ENCODE results near the gene NDEL1.

DNA sequence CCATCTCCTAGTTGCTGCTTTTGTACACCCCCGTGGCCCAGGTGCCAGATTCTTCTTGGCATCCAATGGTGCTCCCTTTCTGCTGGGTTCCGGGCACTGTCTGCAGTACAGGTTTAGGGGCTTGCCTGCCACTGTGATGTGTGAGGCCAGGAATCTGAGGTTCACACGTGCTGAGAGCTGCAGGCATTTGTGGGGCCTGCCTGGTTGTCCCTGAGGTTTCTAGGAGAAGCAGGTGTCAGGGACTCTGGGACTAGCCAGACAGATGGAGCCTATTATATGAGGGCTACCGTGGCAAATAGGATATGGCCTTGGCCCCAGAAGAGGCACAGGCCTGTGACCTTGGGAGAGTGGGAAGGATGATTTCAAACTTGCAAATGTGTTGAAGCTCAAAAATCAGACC, 29.3 kb downstream of the NDEL1 start:
- TF ChIP-seq, protein P1, sequence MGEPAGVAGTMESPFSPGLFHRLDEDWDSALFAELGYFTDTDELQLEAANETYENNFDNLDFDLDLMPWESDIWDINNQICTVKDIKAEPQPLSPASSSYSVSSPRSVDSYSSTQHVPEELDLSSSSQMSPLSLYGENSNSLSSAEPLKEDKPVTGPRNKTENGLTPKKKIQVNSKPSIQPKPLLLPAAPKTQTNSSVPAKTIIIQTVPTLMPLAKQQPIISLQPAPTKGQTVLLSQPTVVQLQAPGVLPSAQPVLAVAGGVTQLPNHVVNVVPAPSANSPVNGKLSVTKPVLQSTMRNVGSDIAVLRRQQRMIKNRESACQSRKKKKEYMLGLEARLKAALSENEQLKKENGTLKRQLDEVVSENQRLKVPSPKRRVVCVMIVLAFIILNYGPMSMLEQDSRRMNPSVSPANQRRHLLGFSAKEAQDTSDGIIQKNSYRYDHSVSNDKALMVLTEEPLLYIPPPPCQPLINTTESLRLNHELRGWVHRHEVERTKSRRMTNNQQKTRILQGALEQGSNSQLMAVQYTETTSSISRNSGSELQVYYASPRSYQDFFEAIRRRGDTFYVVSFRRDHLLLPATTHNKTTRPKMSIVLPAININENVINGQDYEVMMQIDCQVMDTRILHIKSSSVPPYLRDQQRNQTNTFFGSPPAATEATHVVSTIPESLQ (CRISPR knock-in tag; IDR thresholded peaks at IDR 0.05): no peak
- TF ChIP-seq, protein P2, sequence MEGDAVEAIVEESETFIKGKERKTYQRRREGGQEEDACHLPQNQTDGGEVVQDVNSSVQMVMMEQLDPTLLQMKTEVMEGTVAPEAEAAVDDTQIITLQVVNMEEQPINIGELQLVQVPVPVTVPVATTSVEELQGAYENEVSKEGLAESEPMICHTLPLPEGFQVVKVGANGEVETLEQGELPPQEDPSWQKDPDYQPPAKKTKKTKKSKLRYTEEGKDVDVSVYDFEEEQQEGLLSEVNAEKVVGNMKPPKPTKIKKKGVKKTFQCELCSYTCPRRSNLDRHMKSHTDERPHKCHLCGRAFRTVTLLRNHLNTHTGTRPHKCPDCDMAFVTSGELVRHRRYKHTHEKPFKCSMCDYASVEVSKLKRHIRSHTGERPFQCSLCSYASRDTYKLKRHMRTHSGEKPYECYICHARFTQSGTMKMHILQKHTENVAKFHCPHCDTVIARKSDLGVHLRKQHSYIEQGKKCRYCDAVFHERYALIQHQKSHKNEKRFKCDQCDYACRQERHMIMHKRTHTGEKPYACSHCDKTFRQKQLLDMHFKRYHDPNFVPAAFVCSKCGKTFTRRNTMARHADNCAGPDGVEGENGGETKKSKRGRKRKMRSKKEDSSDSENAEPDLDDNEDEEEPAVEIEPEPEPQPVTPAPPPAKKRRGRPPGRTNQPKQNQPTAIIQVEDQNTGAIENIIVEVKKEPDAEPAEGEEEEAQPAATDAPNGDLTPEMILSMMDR (IDR thresholded peaks at IDR 0.05): no peak
- TF ChIP-seq, protein P3, sequence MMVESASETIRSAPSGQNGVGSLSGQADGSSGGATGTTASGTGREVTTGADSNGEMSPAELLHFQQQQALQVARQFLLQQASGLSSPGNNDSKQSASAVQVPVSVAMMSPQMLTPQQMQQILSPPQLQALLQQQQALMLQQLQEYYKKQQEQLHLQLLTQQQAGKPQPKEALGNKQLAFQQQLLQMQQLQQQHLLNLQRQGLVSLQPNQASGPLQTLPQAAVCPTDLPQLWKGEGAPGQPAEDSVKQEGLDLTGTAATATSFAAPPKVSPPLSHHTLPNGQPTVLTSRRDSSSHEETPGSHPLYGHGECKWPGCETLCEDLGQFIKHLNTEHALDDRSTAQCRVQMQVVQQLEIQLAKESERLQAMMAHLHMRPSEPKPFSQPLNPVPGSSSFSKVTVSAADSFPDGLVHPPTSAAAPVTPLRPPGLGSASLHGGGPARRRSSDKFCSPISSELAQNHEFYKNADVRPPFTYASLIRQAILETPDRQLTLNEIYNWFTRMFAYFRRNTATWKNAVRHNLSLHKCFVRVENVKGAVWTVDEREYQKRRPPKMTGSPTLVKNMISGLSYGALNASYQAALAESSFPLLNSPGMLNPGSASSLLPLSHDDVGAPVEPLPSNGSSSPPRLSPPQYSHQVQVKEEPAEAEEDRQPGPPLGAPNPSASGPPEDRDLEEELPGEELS (CRISPR knock-in tag; IDR thresholded peaks at IDR 0.05): no peak
- TF ChIP-seq TEAD1 (CRISPR knock-in tag; IDR thresholded peaks at IDR 0.05): no peak
- no peak for TF ChIP-seq FOXJ3 (CRISPR knock-in tag; IDR thresholded peaks at IDR 0.05; ENCODE audit: borderline replicate concordance)
- TF ChIP-seq, protein P4, sequence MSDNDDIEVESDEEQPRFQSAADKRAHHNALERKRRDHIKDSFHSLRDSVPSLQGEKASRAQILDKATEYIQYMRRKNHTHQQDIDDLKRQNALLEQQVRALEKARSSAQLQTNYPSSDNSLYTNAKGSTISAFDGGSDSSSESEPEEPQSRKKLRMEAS (CRISPR knock-in tag; IDR thresholded peaks at IDR 0.05): no peak
- TF ChIP-seq ATF1 (CRISPR knock-in tag; IDR thresholded peaks at IDR 0.05): no peak

Measured in WTC11 (cell line).